Muscle of leg (tissue), 11 donors: Measurements from ENCODE around the gene NANOS2. TPM values are rescaled to one million over a fixed set of nuclear protein-coding genes. Genes with fewer than 3 reads are reported as not detected.

Experiments used
- DNase-seq: peaks from one replicate; pipeline ENCODE4 v3.0.0; 2013
- H3K27ac ChIP-seq: one replicate; pipeline ENCODE4 v1.5.1; 2013; ENCODE audit warnings: mild to moderate bottlenecking, low read length, control low read depth
- H3K27me3 ChIP-seq: one replicate; pipeline ENCODE4 v1.6.1; 2013; ENCODE audit warnings: low read length; ENCODE audit not compliant: control insufficient read depth, insufficient read depth
- H3K36me3 ChIP-seq: one replicate; pipeline ENCODE4 v1.6.1; 2013; ENCODE audit warnings: low read length; ENCODE audit not compliant: control insufficient read depth, insufficient read depth
- H3K4me1 ChIP-seq: one replicate; pipeline ENCODE4 v1.6.1; 2013; ENCODE audit warnings: low read length; ENCODE audit not compliant: control insufficient read depth, insufficient read depth
- H3K4me3 ChIP-seq: one replicate; pipeline ENCODE4 v1.5.1; 2013; ENCODE audit warnings: low read length, control low read depth
- H3K9me3 ChIP-seq: replicated peaks from 2 replicates; pipeline ENCODE4 v1.6.1; 2013; ENCODE audit warnings: low read depth, low read length; ENCODE audit not compliant: control insufficient read depth
- WGBS: methylation state at CpG from one replicate; pipeline ENCODE4 v1.1.5; 2013; ENCODE audit warnings: missing lambda C conversion rate; ENCODE audit not compliant: insufficient coverage; 5-methylcytosine and 5-hydroxymethylcytosine counted together
- polyA plus RNA-seq, 8 donors: library from polyadenylated mRNA; unstranded; fragments of 120-200 nt; gene quantifications; one replicate each; pipeline versions ENCODE4 v1.2.1 to v1.2.3, GENCODE V29; 2013; ENCODE audit warnings: inconsistent platforms in 1 of 8, low replicate concordance in 1 of 8; ENCODE audit not compliant: insufficient read length in 8 of 8, insufficient read depth in 1 of 8
- total RNA-seq: library from RNA; stranded (reverse); fragments of 120-200 nt; gene quantifications from one replicate; pipeline ENCODE4 v1.2.4, GENCODE V29; 2013

Gene NANOS2
- total and polyA plus RNA-seq, 9 donors, result not detected

GRCh38 chr19:45864629-45865082 lies 49.9 kb downstream of the NANOS2 start:
- no peak for DNase-seq
- H3K27me3 ChIP-seq, result peaks cover 47% of the 10 kb centered on the region
- H3K9me3 ChIP-seq, result no peaks in the 10 kb centered on the region
- H3K4me1 ChIP-seq, result peaks cover 11% of the 10 kb centered on the region
- peaks cover 8% of the 10 kb centered on the region for H3K36me3 ChIP-seq
- WGBS, result 5% methylated on average over 12 of the region's 12 CpGs
- H3K27ac ChIP-seq, result no peak overlapping the region
- H3K4me3 ChIP-seq, result no peak overlapping the region

GRCh38 chr19:45863840-45864628 lies 50.5 kb downstream of the NANOS2 start, which contains the start of gene FOXA3:
Gene FOXA3 (plus strand): TSS chr19:45864326. CDS start chr19:45864457, 131 bp downstream.
- H3K4me3 ChIP-seq, result peak within 1 kb of the TSS; percentile 29
- H3K27me3 ChIP-seq, result peaks cover 45% of the 10 kb centered on the region
- 2% methylated on average over 71 of the region's 71 CpGs for WGBS
- DNase-seq, result peak; percentile 30
- no peak within 1 kb of the TSS for H3K27ac ChIP-seq
- peaks cover 14% of the 10 kb centered on the region for H3K36me3 ChIP-seq
- H3K9me3 ChIP-seq, result no peaks in the 10 kb centered on the region
- peaks cover 11% of the 10 kb centered on the region for H3K4me1 ChIP-seq

GRCh38 chr19:45863335-45863839 lies 51.2 kb downstream of the NANOS2 start:
- peaks cover 11% of the 10 kb centered on the region for H3K4me1 ChIP-seq
- peaks cover 43% of the 10 kb centered on the region for H3K27me3 ChIP-seq
- no peaks in the 10 kb centered on the region for H3K9me3 ChIP-seq
- DNase-seq, result no peak
- H3K4me3 ChIP-seq, result peak overlapping the region; percentile 29
- H3K27ac ChIP-seq, result no peak overlapping the region
- H3K36me3 ChIP-seq, result peaks cover 17% of the 10 kb centered on the region
- under 1% methylated on average over 19 of the region's 22 CpGs for WGBS

Other genes starting within 250 kb of the NANOS2 start
- 0.09 TPM for gene GIPR, start 246.6 kb downstream of the NANOS2 start, total RNA-seq
- 1 to 10 TPM in 1 of 8 donors, under 1 TPM in 6, not detected in 1; 0.04 to 1.8 (median 0.32) TPM for gene GIPR, start 246.6 kb downstream of the NANOS2 start, polyA plus RNA-seq
- gene SNRPD2, start 222.8 kb downstream of the NANOS2 start, total RNA-seq, result 446 TPM
- 100 to 1,000 TPM; 253 to 349 (median 288) TPM for gene SNRPD2, start 222.8 kb downstream of the NANOS2 start, polyA plus RNA-seq
- 2.2 TPM for gene QPCTL, start 222.1 kb downstream of the NANOS2 start, total RNA-seq
- 1 to 10 TPM; 2.8 to 6.8 (median 3.9) TPM for gene QPCTL, start 222.1 kb downstream of the NANOS2 start, polyA plus RNA-seq
- gene FBXO46, start 183.9 kb downstream of the NANOS2 start, total RNA-seq, result 7.3 TPM
- 10 to 100 TPM in 6 of 8 donors, 1 to 10 TPM in 2; 7.5 to 16.1 (median 12.7) TPM for gene FBXO46, start 183.9 kb downstream of the NANOS2 start, polyA plus RNA-seq
- not detected for gene MEIOSIN, start 181.3 kb downstream of the NANOS2 start, total RNA-seq
- gene MEIOSIN, start 181.3 kb downstream of the NANOS2 start, polyA plus RNA-seq, result under 1 TPM in 1 of 8 donors, not detected in 7; 0.04 TPM
- gene SIX5, start 145.5 kb downstream of the NANOS2 start, total RNA-seq, result 14.9 TPM
- gene SIX5, start 145.5 kb downstream of the NANOS2 start, polyA plus RNA-seq, result 10 to 100 TPM; 16.7 to 31.9 (median 25.3) TPM
- 158 TPM for gene DMPK, start 132.3 kb downstream of the NANOS2 start, total RNA-seq
- 100 to 1,000 TPM; 236 to 390 (median 333) TPM for gene DMPK, start 132.3 kb downstream of the NANOS2 start, polyA plus RNA-seq
- 29.1 TPM for gene DMWD, start 121.9 kb downstream of the NANOS2 start, total RNA-seq
- gene DMWD, start 121.9 kb downstream of the NANOS2 start, polyA plus RNA-seq, result 10 to 100 TPM; 32.6 to 57.1 (median 45.0) TPM
- 0.09 TPM for gene RSPH6A, start 99.5 kb downstream of the NANOS2 start, total RNA-seq
- under 1 TPM in 2 of 8 donors, not detected in 6; 0.05 to 0.11 TPM for gene RSPH6A, start 99.5 kb downstream of the NANOS2 start, polyA plus RNA-seq
- 25.8 TPM for gene SYMPK, start 51.6 kb downstream of the NANOS2 start, total RNA-seq
- gene SYMPK, start 51.6 kb downstream of the NANOS2 start, polyA plus RNA-seq, result 10 to 100 TPM; 32.5 to 44.0 (median 38.8) TPM
- not detected for gene FOXA3, start 50.5 kb downstream of the NANOS2 start, total RNA-seq
- under 1 TPM in 3 of 8 donors, not detected in 5; 0.09 to 0.41 (median 0.12) TPM for gene FOXA3, start 50.5 kb downstream of the NANOS2 start, polyA plus RNA-seq
- 17.5 TPM for gene IRF2BP1, start 28.6 kb downstream of the NANOS2 start, total RNA-seq
- gene IRF2BP1, start 28.6 kb downstream of the NANOS2 start, polyA plus RNA-seq, result 10 to 100 TPM; 16.4 to 21.8 (median 19.4) TPM
- 1.3 TPM for gene MYPOP, start 12.2 kb downstream of the NANOS2 start, total RNA-seq
- gene MYPOP, start 12.2 kb downstream of the NANOS2 start, polyA plus RNA-seq, result 1 to 10 TPM; 3.4 to 5.5 (median 4.2) TPM
- 0.98 TPM for gene NOVA2, start 59.1 kb upstream of the NANOS2 start, total RNA-seq
- 1 to 10 TPM; 2.6 to 5.3 (median 3.9) TPM for gene NOVA2, start 59.1 kb upstream of the NANOS2 start, polyA plus RNA-seq
- gene CCDC61, start 80.7 kb upstream of the NANOS2 start, total RNA-seq, result 6.1 TPM
- gene CCDC61, start 80.7 kb upstream of the NANOS2 start, polyA plus RNA-seq, result 1 to 10 TPM; 6.2 to 9.0 (median 7.0) TPM
- 0.27 TPM for gene PGLYRP1, start 108.3 kb upstream of the NANOS2 start, total RNA-seq
- gene PGLYRP1, start 108.3 kb upstream of the NANOS2 start, polyA plus RNA-seq, result 1 to 10 TPM in 2 of 8 donors, under 1 TPM in 6; 0.60 to 2.3 (median 0.66) TPM
- 1.9 TPM for gene IGFL4, start 126.2 kb upstream of the NANOS2 start, total RNA-seq
- 10 to 100 TPM in 1 of 8 donors, 1 to 10 TPM in 7; 1.2 to 11.3 (median 2.9) TPM for gene IGFL4, start 126.2 kb upstream of the NANOS2 start, polyA plus RNA-seq
- not detected for gene IGFL3, start 209.9 kb upstream of the NANOS2 start, total RNA-seq
- gene IGFL3, start 209.9 kb upstream of the NANOS2 start, polyA plus RNA-seq, result not detected
- gene IGFL2, start 233.5 kb upstream of the NANOS2 start, total RNA-seq, result 0.09 TPM
- gene IGFL2, start 233.5 kb upstream of the NANOS2 start, polyA plus RNA-seq, result 10 to 100 TPM in 1 of 8 donors, under 1 TPM in 2, not detected in 5; 0.15 to 11.4 (median 0.51) TPM